HepG2 (cell line): ENCODE results near the gene SLC50A1. TPM values are rescaled to one million over a fixed set of nuclear protein-coding genes. Genes with fewer than 3 reads are reported as not detected.
A peak's percentile ranks its signal among the peaks of the same experiment; 100 is the strongest.

Experiments used
- ATAC-seq: fragments of 200-7000 bp; cut with Tn5 transposase; 3 replicates; pipeline ENCODE4 v1.9.1; 2020; ENCODE audit warnings: mild to moderate bottlenecking, moderate library complexity
- BruUV-seq: library from RNA; stranded (reverse); fragments of 400-500 nt; replicated peaks from 2 replicates; lab custom pipeline; 2021; lab: Mats Ljungman, UMichigan
- CTCF ChIA-PET: fragments of 300-600 bp; formaldehyde crosslinking; extraction: SDS; loops from one replicate; lab custom pipeline; 2021; ENCODE audit warnings: low total read pairs, inconsistent platforms, low intra/inter-chr PET ratio; lab: Yijun Ruan, JAX
- POLR2A ChIA-PET: fragments of 350-600 bp; sonication (Branson Sonifier 250); formaldehyde crosslinking; loops from one replicate; lab custom pipeline; 2020; ENCODE audit warnings: antibody characterized with exemption, inconsistent platforms; lab: Yijun Ruan, JAX
- DNase-seq: peaks from one replicate; pipeline ENCODE4 v3.0.0-alpha.2; 2015; ENCODE audit warnings: low spot score
- FAIRE-seq: peaks from 3 replicates; lab custom pipeline; 2011; peaks lifted over from hg19 to GRCh38; lab: Jason Lieb, UNC
- H2AFZ ChIP-seq: one replicate; pipeline ENCODE4 v1.6.1; 2011; ENCODE audit warnings: low read length, inconsistent platforms
- H3K27ac ChIP-seq: fragments of 300-600 bp; 3 replicates; pipeline ENCODE4 v1.8.0; 2011; ENCODE audit warnings: mixed run types, mild to moderate bottlenecking, mixed read lengths, low read length, inconsistent platforms; ENCODE audit not compliant: insufficient read depth; ENCODE audit errors: extremely low read length
- H3K27me3 ChIP-seq, 2 experiments: fragments of 200-600 bp in 1 of 2; 2 replicates in 1 of 2; 3 replicates in 1 of 2; pipeline versions ENCODE4 v1.6.0 to v1.8.0; 2011; ENCODE audit warnings: low read length in 2 of 2, mild to moderate bottlenecking in 2 of 2, moderate library complexity in 2 of 2, inconsistent platforms in 1 of 2; ENCODE audit not compliant: insufficient read depth in 2 of 2, control insufficient read depth in 1 of 2
- H3K36me3 ChIP-seq, 2 experiments: fragments of 200-600 bp in 1 of 2; replicated peaks in 1 of 2; 2 replicates in 1 of 2; 3 replicates in 1 of 2; pipeline versions ENCODE4 v1.5.1 to v1.8.0; 2011; ENCODE audit warnings: low read length in 2 of 2, inconsistent platforms in 1 of 2; ENCODE audit not compliant: insufficient read depth in 2 of 2, control insufficient read depth in 1 of 2
- H3K4me1 ChIP-seq: 2 replicates; pipeline ENCODE4 v1.5.1; 2012; ENCODE audit warnings: low read length, inconsistent platforms; ENCODE audit not compliant: insufficient read depth
- H3K4me2 ChIP-seq: 2 replicates; pipeline ENCODE4 v1.6.0; 2011; ENCODE audit warnings: low read depth, low read length, inconsistent platforms
- H3K4me3 ChIP-seq, 3 experiments: fragments of 200-600 bp in 1 of 3; sonication (generic), shearing (Covaris generic) in 1 of 3; replicated peaks in 1 of 3; 2 replicates each; pipeline ENCODE4 v1.5.1; 2011 to 2016; ENCODE audit warnings: low read length in 3 of 3, inconsistent platforms in 2 of 3, low read depth in 2 of 3, mild to moderate bottlenecking in 2 of 3, control low read depth in 1 of 3, mixed read lengths in 1 of 3; ENCODE audit not compliant: insufficient read depth in 1 of 3
- H3K79me2 ChIP-seq: one replicate; pipeline ENCODE4 v1.6.1; 2011; ENCODE audit warnings: low read length, inconsistent platforms; ENCODE audit not compliant: insufficient read depth
- H3K9ac ChIP-seq: 2 replicates; pipeline ENCODE4 v1.6.0; 2011; ENCODE audit warnings: mild to moderate bottlenecking, low read depth, low read length, inconsistent platforms; ENCODE audit not compliant: insufficient read depth
- H3K9me3 ChIP-seq: 2 replicates; pipeline ENCODE4 v1.5.1; 2012; ENCODE audit warnings: mild to moderate bottlenecking, low read length
- H4K20me1 ChIP-seq: 2 replicates; pipeline ENCODE4 v1.6.0; 2011; ENCODE audit warnings: inconsistent platforms, mild to moderate bottlenecking, low read length, moderate library complexity; ENCODE audit not compliant: insufficient read depth
- ELF3 ChIP-seq: IDR thresholded peaks from 2 replicates; pipeline ENCODE4 v1.6.1; 2016; ENCODE audit warnings: missing genetic modification reagents, missing compliant biosample characterization
- HIVEP1 ChIP-seq: sonication (generic); formaldehyde crosslinking; IDR thresholded peaks from 2 replicates; pipeline ENCODE4 v1.4.0; 2020; ENCODE audit warnings: mild to moderate bottlenecking, missing genetic modification reagents
- HNRNPL ChIP-seq: fragments of 200-400 bp; formaldehyde crosslinking; IDR thresholded peaks from 2 replicates; pipeline ENCODE4 v1.6.1; 2017; ENCODE audit warnings: mild to moderate bottlenecking, low read depth, low read length
- PAX8 ChIP-seq: sonication (generic); formaldehyde crosslinking; IDR thresholded peaks from 2 replicates; pipeline ENCODE4 v1.8.0; 2022; ENCODE audit warnings: mild to moderate bottlenecking, missing genetic modification reagents, borderline replicate concordance
- WGBS: methylation state at CpG from one replicate; pipeline ENCODE4 v1.1.6; 2017; ENCODE audit warnings: low lambda C conversion rate; 5-methylcytosine and 5-hydroxymethylcytosine counted together
- in situ Hi-C: cut with HindIII; loops from 2 replicates; pipeline ENCODE4 v1.10.0; 2017; ENCODE audit warnings: low pct_unique_long_range_greater_than_20kb; ENCODE audit not compliant: extremely low pct_ligation_motif_present
- intact Hi-C: fragments of 100-400 bp; cut with micrococcal nuclease; formaldehyde crosslinking; loops from one replicate; pipeline ENCODE4 v1.10.0; 2022; ENCODE audit not compliant: unreplicated experiment
- polyA plus RNA-seq, 8 experiments: library from polyadenylated mRNA; depleted of rRNA in 3 of 8; stranded (reverse) in 7 of 8; unstranded in 1 of 8; fragments of >200 nt; fragmentation: Illumina TruSeq in 4 of 8; extraction: Trizol in 4 of 8; gene quantifications; 2 replicates each; pipeline versions ENCODE4 v1.2.1 to v1.2.3, GENCODE V29; 2011 to 2016; ENCODE audit warnings: low read depth in 4 of 8, missing spikeins in 1 of 8, mixed read lengths in 1 of 8; ENCODE audit not compliant: insufficient read depth in 1 of 8
- total RNA-seq, 5 experiments: library from RNA; depleted of rRNA; stranded (reverse); fragments of >200 nt; fragmentation: Illumina TruSeq; extraction: Trizol; gene quantifications; 2 replicates each; pipeline ENCODE4 v1.2.3, GENCODE V29; 2016; ENCODE audit warnings: low read depth in 1 of 5
- TF ChIP-seq, protein P1 (sequence below): sonication (generic); formaldehyde crosslinking; IDR thresholded peaks from 2 replicates; pipeline ENCODE4 v1.5.0; 2020; ENCODE audit warnings: mild to moderate bottlenecking, missing genetic modification reagents, borderline replicate concordance

The SLC50A1 gene
- total and polyA plus RNA-seq, 2 of the 13 experiments (the other 11 are each of a cell fraction or from before 2014, with no cell fraction given), result 22.5 to 46.8 TPM

DNA sequence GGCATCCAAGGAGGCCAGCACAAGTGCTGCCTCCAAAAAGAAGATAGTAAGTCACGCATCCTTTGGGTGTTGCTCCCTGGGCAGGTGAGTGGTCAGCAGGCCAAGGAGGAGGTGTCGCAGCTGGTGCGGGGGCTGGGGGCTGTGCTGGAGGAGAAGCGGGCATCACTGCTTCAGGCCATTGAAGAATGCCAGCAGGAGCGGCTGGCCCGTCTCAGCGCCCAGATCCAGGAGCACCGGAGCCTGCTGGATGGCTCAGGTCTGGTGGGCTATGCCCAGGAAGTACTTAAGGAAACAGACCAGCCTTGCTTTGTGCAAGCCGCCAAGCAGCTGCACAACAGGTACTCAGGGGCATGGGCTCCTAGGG lies 42.2 kb downstream of the SLC50A1 start:
- BruUV-seq, result no TSS peak
- Histone ChIP-seq H3K4me3 (peak overlapping the region; percentile 26 to 69 (median 50)), H3K36me3 (no peaks in the 10 kb centered on the region), H3K9me3 (no peaks in the 10 kb centered on the region), H3K9ac (peak overlapping the region; percentile 34), H4K20me1 (no peaks in the 10 kb centered on the region), H3K4me2 (peak overlapping the region; percentile 76), H3K4me1 (peaks cover 43% of the 10 kb centered on the region), H2AFZ (no peak overlapping the region), H3K79me2 (no peaks in the 10 kb centered on the region)
- in situ Hi-C loops, result no loop called here
- intact Hi-C loops, result no loop called here
- POLR2A ChIA-PET, result interaction anchor here (0.9 to 1.3 kb wide), 4 partner anchors 16 to 52 kb away, joined by 3 to 5 read pairs (median 4); partner anchors contain the start of gene SLC50A1
- FAIRE-seq, result no peak
- TF ChIP-seq PAX8 (CRISPR knock-in tag) (no peak), ELF3 (CRISPR knock-in tag) (no peak), HNRNPL (0 out of 2 replicates have a peak, but pooled peaks have one; percentile 32), HIVEP1 (CRISPR knock-in tag) (no peak)
- TF ChIP-seq, protein P1, sequence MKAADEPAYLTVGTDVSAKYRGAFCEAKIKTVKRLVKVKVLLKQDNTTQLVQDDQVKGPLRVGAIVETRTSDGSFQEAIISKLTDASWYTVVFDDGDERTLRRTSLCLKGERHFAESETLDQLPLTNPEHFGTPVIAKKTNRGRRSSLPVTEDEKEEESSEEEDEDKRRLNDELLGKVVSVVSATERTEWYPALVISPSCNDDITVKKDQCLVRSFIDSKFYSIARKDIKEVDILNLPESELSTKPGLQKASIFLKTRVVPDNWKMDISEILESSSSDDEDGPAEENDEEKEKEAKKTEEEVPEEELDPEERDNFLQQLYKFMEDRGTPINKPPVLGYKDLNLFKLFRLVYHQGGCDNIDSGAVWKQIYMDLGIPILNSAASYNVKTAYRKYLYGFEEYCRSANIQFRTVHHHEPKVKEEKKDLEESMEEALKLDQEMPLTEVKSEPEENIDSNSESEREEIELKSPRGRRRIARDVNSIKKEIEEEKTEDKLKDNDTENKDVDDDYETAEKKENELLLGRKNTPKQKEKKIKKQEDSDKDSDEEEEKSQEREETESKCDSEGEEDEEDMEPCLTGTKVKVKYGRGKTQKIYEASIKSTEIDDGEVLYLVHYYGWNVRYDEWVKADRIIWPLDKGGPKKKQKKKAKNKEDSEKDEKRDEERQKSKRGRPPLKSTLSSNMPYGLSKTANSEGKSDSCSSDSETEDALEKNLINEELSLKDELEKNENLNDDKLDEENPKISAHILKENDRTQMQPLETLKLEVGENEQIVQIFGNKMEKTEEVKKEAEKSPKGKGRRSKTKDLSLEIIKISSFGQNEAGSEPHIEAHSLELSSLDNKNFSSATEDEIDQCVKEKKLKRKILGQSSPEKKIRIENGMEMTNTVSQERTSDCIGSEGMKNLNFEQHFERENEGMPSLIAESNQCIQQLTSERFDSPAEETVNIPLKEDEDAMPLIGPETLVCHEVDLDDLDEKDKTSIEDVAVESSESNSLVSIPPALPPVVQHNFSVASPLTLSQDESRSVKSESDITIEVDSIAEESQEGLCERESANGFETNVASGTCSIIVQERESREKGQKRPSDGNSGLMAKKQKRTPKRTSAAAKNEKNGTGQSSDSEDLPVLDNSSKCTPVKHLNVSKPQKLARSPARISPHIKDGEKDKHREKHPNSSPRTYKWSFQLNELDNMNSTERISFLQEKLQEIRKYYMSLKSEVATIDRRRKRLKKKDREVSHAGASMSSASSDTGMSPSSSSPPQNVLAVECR (CRISPR knock-in tag), result no peak
- TF ChIP-seq, all 625 proteins: peak for 1
- no peak for DNase-seq
- CTCF ChIA-PET, result interaction anchor here (1.4 kb wide), 1 partner anchor 16 kb away, joined by 4 read pairs; no protein-coding TSS in a partner anchor
- H3K27me3 ChIP-seq, result peaks cover 2 to 10% of the 10 kb centered on the region in 2 experiments; a peak in 2 of 5 replicates
- WGBS, result 92% methylated on average over 9 of the region's 9 CpGs
- no peak overlapping the region for H3K27ac ChIP-seq
- no peak for ATAC-seq
